HFFc6 (cell line): ENCODE data around the gene SLC5A1. TPM values are rescaled to one million over a fixed set of nuclear protein-coding genes. Genes with fewer than 3 reads are reported as not detected.
A peak's percentile ranks its signal among the peaks of the same experiment; 100 is the strongest.
"Not testable (repeated sequence)": the region's sequence is repeated elsewhere in the genome, so short reads cannot be mapped to it uniquely, and the experiment has no call there.

Source experiments
- DNase-seq: peaks from one replicate; pipeline ENCODE4 v3.0.0-alpha.2; 2018
- H3K27ac Mint-ChIP-seq: 2 replicates; pipeline ENCODE4 v1.8.0; 2020; ENCODE audit warnings: mild to moderate bottlenecking, mixed read lengths
- H3K27me3 Mint-ChIP-seq: 2 replicates; pipeline ENCODE4 v1.8.0; 2021; ENCODE audit warnings: mild to moderate bottlenecking, moderate library complexity, mixed read lengths; ENCODE audit not compliant: insufficient read depth
- H3K36me3 Mint-ChIP-seq: 2 replicates; pipeline ENCODE4 v1.8.0; 2021; ENCODE audit warnings: low read depth, mixed read lengths
- H3K4me1 Mint-ChIP-seq: 2 replicates; pipeline ENCODE4 v1.8.0; 2020; ENCODE audit warnings: low read depth, mixed read lengths
- H3K4me3 Mint-ChIP-seq: 2 replicates; pipeline ENCODE4 v1.8.0; 2020; ENCODE audit warnings: mild to moderate bottlenecking, moderate library complexity, mixed read lengths
- H3K9me3 Mint-ChIP-seq: 2 replicates; pipeline ENCODE4 v1.8.0; 2020; ENCODE audit warnings: mild to moderate bottlenecking, mixed read lengths
- CTCF ChIP-seq: fragments of 200-600 bp; sonication (generic); IDR thresholded peaks from 2 replicates; pipeline ENCODE4 v1.5.0; 2021; ENCODE audit warnings: antibody characterized with exemption, mild to moderate bottlenecking
- total RNA-seq, 6 experiments: library from RNA; stranded (reverse); fragmentation: NEBNext Ultra II Directional; extraction: Animal tissue kit (Norgen Biotek cat#: 25700); gene quantifications; 2 replicates in 1 of 6; 3 replicates in 5 of 6; pipeline ENCODE4 v1.2.3, GENCODE V29; 2021

SLC5A1 gene
- total RNA-seq, 6 experiments from 2014 or later: not detected

GRCh38 chr22:32138576-32138975 lies 95.5 kb downstream of the SLC5A1 start:
- H3K27ac Mint-ChIP-seq, H3K9me3 Mint-ChIP-seq, DNase-seq, H3K36me3 Mint-ChIP-seq, H3K4me3 Mint-ChIP-seq: not testable (repeated sequence)
- H3K4me1 Mint-ChIP-seq: peaks cover 26% of the 10 kb centered on the region
- peaks cover 27% of the 10 kb centered on the region for H3K27me3 Mint-ChIP-seq

- Mint-ChIP-seq H3K4me1 (peaks cover 19% of the 10 kb centered on the region), H3K27me3 (peaks cover 23% of the 10 kb centered on the region)
- H3K27ac Mint-ChIP-seq, H3K9me3 Mint-ChIP-seq, H3K4me3 Mint-ChIP-seq, H3K36me3 Mint-ChIP-seq, DNase-seq: not testable (repeated sequence)
- peak; percentile 70 for TF ChIP-seq CTCF
Measured at GRCh38 chr22:32140688-32141087, 97.6 kb downstream of the SLC5A1 start.

GRCh38 chr22:32142600-32142999 lies 99.5 kb downstream of the SLC5A1 start:
- Mint-ChIP-seq H3K4me3 (no peak overlapping the region), H3K4me1 (peaks cover 8% of the 10 kb centered on the region; the same call in 1 of the 2 replicates), H3K27me3 (peaks cover 23% of the 10 kb centered on the region), H3K36me3 (0 out of 2 replicates have a peak, but pooled peaks cover 4% of the 10 kb centered on the region), H3K9me3 (peaks cover 3% of the 10 kb centered on the region; the same call in 1 of the 2 replicates), H3K27ac (no peak overlapping the region)
- no peak for TF ChIP-seq CTCF
- no peak for DNase-seq

GRCh38 chr22:32144496-32145274 lies 101.6 kb downstream of the SLC5A1 start:
- Mint-ChIP-seq H3K4me3 (no peak overlapping the region), H3K4me1 (no peaks in the 10 kb centered on the region), H3K36me3 (no peaks in the 10 kb centered on the region), H3K27ac (no peak overlapping the region), H3K9me3 (peaks cover 3% of the 10 kb centered on the region; the same call in 1 of the 2 replicates), H3K27me3 (peaks cover 22% of the 10 kb centered on the region)
- TF ChIP-seq CTCF: no peak
- DNase-seq: no peak

- H3K36me3 Mint-ChIP-seq, H3K4me1 Mint-ChIP-seq, H3K9me3 Mint-ChIP-seq, H3K27ac Mint-ChIP-seq, DNase-seq, H3K4me3 Mint-ChIP-seq: not testable (repeated sequence)
- H3K27me3 Mint-ChIP-seq: peaks cover 11% of the 10 kb centered on the region
Measured at GRCh38 chr22:32147128-32147527, 104.1 kb downstream of the SLC5A1 start.

GRCh38 chr22:32148372-32148771 lies 105.3 kb downstream of the SLC5A1 start:
- H3K4me1 Mint-ChIP-seq, DNase-seq, H3K27me3 Mint-ChIP-seq, H3K36me3 Mint-ChIP-seq, H3K4me3 Mint-ChIP-seq, H3K9me3 Mint-ChIP-seq, H3K27ac Mint-ChIP-seq: not testable (repeated sequence)

GRCh38 chr22:32150647-32151046 lies 107.6 kb downstream of the SLC5A1 start:
- H3K36me3 Mint-ChIP-seq: not testable (repeated sequence)

GRCh38 chr22:32151641-32152040 lies 108.6 kb downstream of the SLC5A1 start:
- peaks cover 11% of the 10 kb centered on the region for H3K27me3 Mint-ChIP-seq
- not testable (repeated sequence) for H3K9me3 Mint-ChIP-seq, H3K4me3 Mint-ChIP-seq, H3K27ac Mint-ChIP-seq, H3K36me3 Mint-ChIP-seq, DNase-seq, H3K4me1 Mint-ChIP-seq

More at GRCh38 chr22:32150647-32151046, 107.6 kb downstream of the SLC5A1 start:
- not testable (repeated sequence) for H3K4me1 Mint-ChIP-seq, H3K27ac Mint-ChIP-seq, H3K27me3 Mint-ChIP-seq, H3K4me3 Mint-ChIP-seq, DNase-seq, H3K9me3 Mint-ChIP-seq

GRCh38 chr22:32154727-32155126 lies 111.7 kb downstream of the SLC5A1 start:
- H3K36me3 Mint-ChIP-seq, H3K4me3 Mint-ChIP-seq, H3K4me1 Mint-ChIP-seq, H3K9me3 Mint-ChIP-seq, H3K27ac Mint-ChIP-seq, DNase-seq: not testable (repeated sequence)
- peaks cover 13% of the 10 kb centered on the region for H3K27me3 Mint-ChIP-seq

- not testable (repeated sequence) for H3K9me3 Mint-ChIP-seq, DNase-seq, H3K36me3 Mint-ChIP-seq, H3K4me1 Mint-ChIP-seq, H3K27ac Mint-ChIP-seq, H3K4me3 Mint-ChIP-seq
- peaks cover 13% of the 10 kb centered on the region for H3K27me3 Mint-ChIP-seq
Measured at GRCh38 chr22:32157632-32158031, 114.6 kb downstream of the SLC5A1 start.
